Measurements from ENCODE around the gene TIMP2. TPM values are rescaled to one million over a fixed set of nuclear protein-coding genes. Genes with fewer than 3 reads are reported as not detected.
"Not testable (repeated sequence)": the region's sequence is repeated elsewhere in the genome, so short reads cannot be mapped to it uniquely, and the experiment has no call there.

Gene TIMP2
- polyA plus RNA-seq, 4 donors: 139 to 182 (median 162) TPM

- DNase-seq (ENCODE audit: low read depth in 4 of 4, low spot score in 2 of 4): peak; percentile 74 to 90 (median 82)
Observed at GRCh38 chr17:78933959-78934568, 8.9 kb upstream of the TIMP2 start.

GRCh38 chr17:78933025-78933958, 8.1 kb upstream of the TIMP2 start:
- no peak for DNase-seq (ENCODE audit: low read depth in 4 of 4, low spot score in 2 of 4)

- no peak for DNase-seq (ENCODE audit: low read depth in 4 of 4, low spot score in 2 of 4)
Observed at GRCh38 chr17:78929908-78930775, 5.0 kb upstream of the TIMP2 start.

GRCh38 chr17:78925662-78926555, 722 bp upstream of the TIMP2 start:
- DNase-seq (ENCODE audit: low read depth in 4 of 4, low spot score in 2 of 4): peak in 1 of 4 donors; percentile 66

GRCh38 chr17:78924481-78925151, 571 bp downstream of the TIMP2 start:
- no peak for DNase-seq (ENCODE audit: low read depth in 4 of 4, low spot score in 2 of 4)

- DNase-seq (ENCODE audit: low read depth in 4 of 4, low spot score in 2 of 4): no peak
Observed at GRCh38 chr17:78923660-78924453, 1.3 kb downstream of the TIMP2 start.

GRCh38 chr17:78922816-78923498, 2.2 kb downstream of the TIMP2 start:
- no peak for DNase-seq (ENCODE audit: low read depth in 4 of 4, low spot score in 2 of 4)

- DNase-seq (ENCODE audit: low read depth in 4 of 4, low spot score in 2 of 4): no peak
Observed at GRCh38 chr17:78921437-78921971, 3.7 kb downstream of the TIMP2 start.

- no peak for DNase-seq (ENCODE audit: low read depth in 4 of 4, low spot score in 2 of 4)
Observed at GRCh38 chr17:78920528-78920927, 4.7 kb downstream of the TIMP2 start.

- no peak for DNase-seq (ENCODE audit: low read depth in 4 of 4, low spot score in 2 of 4)
Observed at GRCh38 chr17:78919861-78920450, 5.2 kb downstream of the TIMP2 start.

- DNase-seq (ENCODE audit: low read depth in 4 of 4, low spot score in 2 of 4): no peak
Observed at GRCh38 chr17:78918979-78919378, 6.2 kb downstream of the TIMP2 start.

GRCh38 chr17:78917451-78918275, 7.5 kb downstream of the TIMP2 start:
- DNase-seq (ENCODE audit: low read depth in 4 of 4, low spot score in 2 of 4): no peak

- DNase-seq (ENCODE audit: low read depth in 4 of 4, low spot score in 2 of 4): no peak
Observed at GRCh38 chr17:78915872-78916632, 9.1 kb downstream of the TIMP2 start.

GRCh38 chr17:78913115-78913514, 12.1 kb downstream of the TIMP2 start:
- DNase-seq (ENCODE audit: low read depth in 4 of 4, low spot score in 2 of 4): no peak

- DNase-seq (ENCODE audit: low read depth in 4 of 4, low spot score in 2 of 4): no peak
Observed at GRCh38 chr17:78912082-78912481, 13.1 kb downstream of the TIMP2 start.

GRCh38 chr17:78911543-78911942, 13.6 kb downstream of the TIMP2 start:
- not testable (repeated sequence) for DNase-seq (ENCODE audit: low read depth in 4 of 4, low spot score in 2 of 4)

Data from left renal cortex interstitium (tissue), 4 donors.